HG03469 (cell line): ENCODE data around the gene CLTRN.
"Not testable (repeated sequence)": the region's sequence is repeated elsewhere in the genome, so short reads cannot be mapped to it uniquely, and the experiment has no call there.

Source experiments
- ATAC-seq: cut with Tn5 transposase; IDR thresholded peaks from one replicate; pipeline ENCODE4 v1.9.1; 2021; ENCODE audit warnings: mild to moderate bottlenecking, moderate library complexity, moderate number of reproducible peaks; ENCODE audit not compliant: unreplicated experiment

The CLTRN gene

DNA sequence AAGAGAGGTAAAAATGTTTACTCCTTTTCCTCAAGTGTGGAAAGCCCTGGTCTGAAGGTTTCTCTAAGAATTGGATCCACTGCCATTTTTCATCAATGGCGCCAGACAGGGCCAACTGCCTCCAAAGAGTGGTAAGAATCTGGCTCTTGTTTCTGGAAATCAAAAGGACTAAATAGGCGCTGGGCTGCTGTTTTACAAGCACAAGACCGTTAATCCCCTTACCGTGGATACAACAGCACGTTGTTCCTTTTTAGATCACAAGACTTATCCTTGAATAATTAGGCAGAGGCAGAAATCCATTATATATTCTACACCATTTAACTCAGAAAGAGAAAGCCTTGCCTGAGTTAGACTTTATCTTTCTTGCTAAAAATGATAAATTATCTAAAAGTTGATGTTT lies 10.6 kb downstream of the CLTRN start:
- no peak for ATAC-seq

- not testable (repeated sequence) for ATAC-seq
Measured at GRCh38 chrX:15647510-15647909, 17.1 kb downstream of the CLTRN start.

DNA sequence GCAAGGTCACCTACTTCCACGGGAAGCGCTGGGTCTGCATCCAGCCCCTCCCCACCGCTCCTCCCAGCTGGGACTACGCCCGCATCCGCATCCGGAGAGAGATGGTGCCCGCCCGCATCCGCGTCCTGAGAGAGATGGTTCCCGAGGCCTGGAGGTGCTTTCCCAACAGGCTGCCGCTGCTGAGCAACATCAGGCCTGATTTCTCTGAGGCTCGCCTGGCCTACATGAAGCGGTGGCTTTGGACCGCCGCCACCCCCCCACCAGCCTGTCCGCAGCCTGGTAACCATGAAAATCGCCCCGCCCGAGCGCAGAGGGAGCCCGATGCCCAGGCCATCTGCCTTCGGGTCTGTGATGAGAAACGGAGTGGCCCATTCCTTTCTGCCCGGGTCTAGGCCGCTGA lies 18.1 kb downstream of the CLTRN start:
- ATAC-seq: no peak

DNA sequence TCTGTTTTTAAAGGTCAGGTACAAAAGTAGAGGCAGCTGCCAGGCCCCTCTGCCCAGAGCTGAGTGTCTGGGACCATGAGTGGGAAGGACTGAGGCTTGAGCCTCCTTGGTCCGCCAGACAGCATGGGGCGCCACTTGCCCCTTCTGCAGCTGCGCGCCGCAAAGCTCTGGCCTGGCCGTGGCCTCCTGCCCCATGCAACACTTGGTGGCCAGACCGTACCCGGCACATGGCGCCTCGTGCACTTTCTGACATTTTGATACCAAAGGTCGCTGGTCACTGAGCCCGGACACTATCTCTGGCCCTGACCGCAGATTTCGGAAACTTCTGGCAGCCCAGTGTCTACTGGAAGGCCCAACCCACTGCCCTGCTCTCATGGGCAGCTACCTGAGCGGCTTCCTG lies 18.6 kb downstream of the CLTRN start:
- ATAC-seq: no peak

DNA sequence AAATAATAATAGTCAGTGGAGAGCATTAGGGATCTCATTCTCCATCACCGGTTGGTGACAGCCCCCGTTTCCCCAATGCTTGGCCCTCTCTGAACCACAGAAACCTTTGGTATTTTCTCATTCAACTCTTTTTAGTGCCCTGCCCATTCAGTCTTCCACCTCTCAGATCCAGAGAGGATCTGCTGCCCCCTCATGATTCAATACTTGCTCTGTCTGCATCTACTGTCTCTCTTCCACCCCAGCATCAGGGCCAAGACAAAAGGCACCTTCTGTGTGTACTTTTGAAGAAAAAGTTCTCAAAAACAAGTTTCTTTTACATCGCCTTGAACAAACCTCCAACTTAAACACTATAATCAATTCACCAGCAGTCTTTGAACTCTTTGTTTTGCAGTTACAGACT lies 19.3 kb downstream of the CLTRN start:
- ATAC-seq: no peak

DNA sequence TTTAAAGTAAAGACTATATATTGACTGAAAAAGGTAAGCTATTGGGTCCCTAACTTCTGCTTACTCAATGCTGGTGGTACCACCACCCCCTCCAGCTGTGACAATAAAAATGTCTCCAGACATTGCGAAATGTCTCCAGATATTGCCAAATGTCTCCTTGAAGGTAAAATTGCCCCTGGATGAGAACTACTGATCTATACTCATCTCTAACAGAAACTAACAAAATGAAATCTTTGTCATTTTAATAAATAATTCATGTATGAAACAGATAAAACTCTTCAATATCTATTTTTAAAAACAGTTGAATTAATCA lies 20.1 kb downstream of the CLTRN start:
- ATAC-seq: no peak

GRCh38 chrX:15643786-15644559 lies 20.6 kb downstream of the CLTRN start:
- ATAC-seq: no peak

DNA sequence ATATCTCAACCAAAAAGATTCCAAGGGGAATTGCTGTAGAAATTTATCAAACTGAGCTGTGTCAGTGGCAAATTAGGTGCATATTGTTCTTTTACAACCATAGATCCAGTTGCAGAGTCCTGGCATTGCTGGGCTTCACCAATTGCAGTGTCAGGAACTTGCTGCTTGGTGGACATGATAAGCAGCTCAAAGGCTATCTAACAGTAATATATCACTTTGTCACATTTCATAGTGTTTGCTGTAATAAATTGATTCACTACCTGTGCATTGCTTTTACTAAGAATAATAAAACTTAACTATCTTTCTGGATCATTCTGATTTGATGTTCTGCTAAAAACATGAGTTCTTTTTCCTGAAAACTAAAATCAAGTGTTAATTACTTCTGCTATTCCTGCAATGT lies 33.0 kb downstream of the CLTRN start:
- no peak for ATAC-seq

- ATAC-seq: no peak
Measured at GRCh38 chrX:15623054-15623453, 41.6 kb downstream of the CLTRN start.

GRCh38 chrX:15619053-15619755 lies 45.4 kb downstream of the CLTRN start:
- no peak for ATAC-seq

GRCh38 chrX:15617111-15617510 lies 47.5 kb downstream of the CLTRN start:
- no peak for ATAC-seq

DNA sequence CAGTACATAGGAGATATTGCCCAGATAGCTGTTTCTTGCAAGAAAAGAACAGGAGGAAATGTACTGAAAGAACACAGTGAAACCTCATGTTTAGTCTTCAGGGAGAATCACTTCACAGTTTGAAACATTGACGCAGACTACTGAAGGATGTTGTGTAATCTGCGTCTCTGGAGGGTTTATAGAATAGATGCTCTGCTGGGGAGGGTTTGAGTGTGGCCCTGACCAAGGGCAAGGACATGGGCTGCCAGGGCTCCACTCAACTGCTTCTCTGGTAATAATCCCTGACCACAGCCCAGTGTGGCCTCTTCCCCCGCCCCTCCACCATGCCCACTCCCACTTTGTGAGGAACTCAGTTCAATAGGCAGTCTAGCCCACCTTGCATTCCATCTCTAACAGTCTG lies 48.1 kb downstream of the CLTRN start:
- no peak for ATAC-seq

- ATAC-seq: no peak
Measured at GRCh38 chrX:15607067-15607466, 57.5 kb downstream of the CLTRN start.

GRCh38 chrX:15606136-15606535 lies 58.5 kb downstream of the CLTRN start:
- ATAC-seq: no peak

DNA sequence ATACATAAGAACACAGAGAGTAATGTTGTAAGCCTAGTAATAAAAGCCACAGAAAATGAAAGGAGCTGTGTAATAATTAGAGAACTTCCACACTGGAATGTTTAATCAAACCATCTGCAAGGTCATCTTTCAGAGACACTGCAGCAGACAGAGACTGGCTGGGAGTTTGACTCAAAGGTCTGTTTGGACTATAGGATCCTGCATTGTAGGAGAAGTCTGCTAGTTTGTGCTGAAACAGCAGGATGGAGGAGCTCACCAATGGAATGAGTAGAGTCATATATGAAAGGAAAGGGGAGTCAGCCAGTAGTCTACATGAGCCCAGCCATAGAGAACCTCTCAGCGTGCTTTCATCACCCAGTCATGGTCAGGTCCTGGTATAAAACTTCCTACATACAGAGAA lies 59.4 kb downstream of the CLTRN start:
- ATAC-seq: no peak

GRCh38 chrX:15602761-15603160 lies 61.8 kb downstream of the CLTRN start:
- no peak for ATAC-seq

- no peak for ATAC-seq
Measured at GRCh38 chrX:15601932-15602331, 62.7 kb downstream of the CLTRN start.

- no peak for ATAC-seq
Measured at GRCh38 chrX:15600745-15601144, 63.9 kb downstream of the CLTRN start, which contains the start of gene ACE2. TSS of gene ACE2 (minus strand) at chrX:15600960. CDS start at chrX:15600911, 49 bp downstream.

GRCh38 chrX:15600049-15600448 lies 64.6 kb downstream of the CLTRN start:
- ATAC-seq: no peak

- ATAC-seq: no peak
Measured at GRCh38 chrX:15599461-15599860, 65.1 kb downstream of the CLTRN start.

- ATAC-seq: no peak
Measured at GRCh38 chrX:15598026-15598425, 66.6 kb downstream of the CLTRN start.

DNA sequence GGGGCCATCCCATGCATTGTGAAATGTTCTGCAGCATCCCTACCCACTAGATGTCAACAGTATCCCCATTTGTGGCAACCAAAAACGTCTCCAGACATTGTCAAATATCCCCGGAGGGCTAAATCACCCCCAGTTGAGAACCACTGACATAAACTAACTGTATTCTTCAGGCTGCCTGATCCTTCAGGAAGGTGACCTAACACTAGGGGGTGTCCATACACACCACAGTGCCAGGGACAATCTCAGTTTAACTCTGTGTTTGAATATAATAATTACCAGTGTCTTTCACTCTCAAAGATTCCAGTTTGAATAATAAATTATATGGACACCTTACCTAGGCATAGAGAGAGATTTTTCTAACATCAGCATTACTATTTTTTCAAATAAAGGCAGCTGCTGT lies 70.2 kb downstream of the CLTRN start:
- no peak for ATAC-seq
